HL-60 (cell line): ENCODE data around the gene SKAP2.

Experiments used
- DNase-seq, 2 experiments: peaks; one replicate each; pipeline ENCODE4 v3.0.0-alpha.2; 2010 to 2020; ENCODE audit warnings: low read depth in 1 of 2, low spot score in 1 of 2
- H3K27ac ChIP-seq: fragments of 250-450 bp; sonication (Bioruptor Pico); replicated peaks from 2 replicates; pipeline ENCODE4 v1.5.1; 2020; ENCODE audit warnings: mild to moderate bottlenecking, moderate library complexity
- H3K27me3 ChIP-seq: fragments of 250-450 bp; sonication (Bioruptor Pico); 2 replicates; pipeline ENCODE4 v1.5.1; 2021; ENCODE audit warnings: mild to moderate bottlenecking, moderate library complexity; ENCODE audit not compliant: insufficient read depth, poor library complexity, severe bottlenecking
- H3K4me3 ChIP-seq: replicated peaks from 2 replicates; pipeline ENCODE4 v1.5.1; 2011; ENCODE audit warnings: mild to moderate bottlenecking, control low read depth, low read length; ENCODE audit not compliant: insufficient read depth
- GABPA ChIP-seq: IDR thresholded peaks from 2 replicates; pipeline ENCODE4 v1.6.1; 2012; ENCODE audit warnings: low read depth
- POLR2AphosphoS5 ChIP-seq: IDR thresholded peaks from 2 replicates; pipeline ENCODE4 v1.6.1; 2012; ENCODE audit warnings: low read depth
- SPI1 ChIP-seq: IDR thresholded peaks from 2 replicates; pipeline ENCODE4 v1.6.1; 2012; ENCODE audit warnings: low read depth, mild to moderate bottlenecking, borderline replicate concordance
- TF ChIP-seq, protein P1 (sequence below): IDR thresholded peaks from one replicate; pipeline ENCODE4 v1.5.1; 2011; ENCODE audit warnings: low read length, control low read depth, inconsistent platforms; ENCODE audit not compliant: insufficient read depth
- TF ChIP-seq, protein P2 (sequence below): IDR thresholded peaks from 2 replicates; pipeline ENCODE4 v1.6.1; 2012; ENCODE audit warnings: low read depth; ENCODE audit not compliant: insufficient replicate concordance

Gene SKAP2

GRCh38 chr7:26656735-26657134 lies 207.7 kb downstream of the SKAP2 start:
- Histone ChIP-seq H3K27ac (no peak overlapping the region), H3K4me3 (no peak overlapping the region), H3K27me3 (no peaks in the 10 kb centered on the region)
- TF ChIP-seq POLR2AphosphoS5 (no peak), SPI1 (no peak)
- TF ChIP-seq, protein P1, sequence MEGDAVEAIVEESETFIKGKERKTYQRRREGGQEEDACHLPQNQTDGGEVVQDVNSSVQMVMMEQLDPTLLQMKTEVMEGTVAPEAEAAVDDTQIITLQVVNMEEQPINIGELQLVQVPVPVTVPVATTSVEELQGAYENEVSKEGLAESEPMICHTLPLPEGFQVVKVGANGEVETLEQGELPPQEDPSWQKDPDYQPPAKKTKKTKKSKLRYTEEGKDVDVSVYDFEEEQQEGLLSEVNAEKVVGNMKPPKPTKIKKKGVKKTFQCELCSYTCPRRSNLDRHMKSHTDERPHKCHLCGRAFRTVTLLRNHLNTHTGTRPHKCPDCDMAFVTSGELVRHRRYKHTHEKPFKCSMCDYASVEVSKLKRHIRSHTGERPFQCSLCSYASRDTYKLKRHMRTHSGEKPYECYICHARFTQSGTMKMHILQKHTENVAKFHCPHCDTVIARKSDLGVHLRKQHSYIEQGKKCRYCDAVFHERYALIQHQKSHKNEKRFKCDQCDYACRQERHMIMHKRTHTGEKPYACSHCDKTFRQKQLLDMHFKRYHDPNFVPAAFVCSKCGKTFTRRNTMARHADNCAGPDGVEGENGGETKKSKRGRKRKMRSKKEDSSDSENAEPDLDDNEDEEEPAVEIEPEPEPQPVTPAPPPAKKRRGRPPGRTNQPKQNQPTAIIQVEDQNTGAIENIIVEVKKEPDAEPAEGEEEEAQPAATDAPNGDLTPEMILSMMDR, result no peak
- TF ChIP-seq, protein P2, sequence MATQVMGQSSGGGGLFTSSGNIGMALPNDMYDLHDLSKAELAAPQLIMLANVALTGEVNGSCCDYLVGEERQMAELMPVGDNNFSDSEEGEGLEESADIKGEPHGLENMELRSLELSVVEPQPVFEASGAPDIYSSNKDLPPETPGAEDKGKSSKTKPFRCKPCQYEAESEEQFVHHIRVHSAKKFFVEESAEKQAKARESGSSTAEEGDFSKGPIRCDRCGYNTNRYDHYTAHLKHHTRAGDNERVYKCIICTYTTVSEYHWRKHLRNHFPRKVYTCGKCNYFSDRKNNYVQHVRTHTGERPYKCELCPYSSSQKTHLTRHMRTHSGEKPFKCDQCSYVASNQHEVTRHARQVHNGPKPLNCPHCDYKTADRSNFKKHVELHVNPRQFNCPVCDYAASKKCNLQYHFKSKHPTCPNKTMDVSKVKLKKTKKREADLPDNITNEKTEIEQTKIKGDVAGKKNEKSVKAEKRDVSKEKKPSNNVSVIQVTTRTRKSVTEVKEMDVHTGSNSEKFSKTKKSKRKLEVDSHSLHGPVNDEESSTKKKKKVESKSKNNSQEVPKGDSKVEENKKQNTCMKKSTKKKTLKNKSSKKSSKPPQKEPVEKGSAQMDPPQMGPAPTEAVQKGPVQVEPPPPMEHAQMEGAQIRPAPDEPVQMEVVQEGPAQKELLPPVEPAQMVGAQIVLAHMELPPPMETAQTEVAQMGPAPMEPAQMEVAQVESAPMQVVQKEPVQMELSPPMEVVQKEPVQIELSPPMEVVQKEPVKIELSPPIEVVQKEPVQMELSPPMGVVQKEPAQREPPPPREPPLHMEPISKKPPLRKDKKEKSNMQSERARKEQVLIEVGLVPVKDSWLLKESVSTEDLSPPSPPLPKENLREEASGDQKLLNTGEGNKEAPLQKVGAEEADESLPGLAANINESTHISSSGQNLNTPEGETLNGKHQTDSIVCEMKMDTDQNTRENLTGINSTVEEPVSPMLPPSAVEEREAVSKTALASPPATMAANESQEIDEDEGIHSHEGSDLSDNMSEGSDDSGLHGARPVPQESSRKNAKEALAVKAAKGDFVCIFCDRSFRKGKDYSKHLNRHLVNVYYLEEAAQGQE, result no peak
- no peak for DNase-seq

GRCh38 chr7:26655781-26656180 lies 208.6 kb downstream of the SKAP2 start:
- DNase-seq, result no peak
- no peak overlapping the region for H3K4me3 ChIP-seq
- H3K27me3 ChIP-seq, result no peaks in the 10 kb centered on the region
- H3K27ac ChIP-seq, result no peak overlapping the region
- no peak for TF ChIP-seq POLR2AphosphoS5
- no peak for TF ChIP-seq GABPA
- no peak for TF ChIP-seq SPI1
- TF ChIP-seq, protein P1, result no peak
- TF ChIP-seq, protein P2, result no peak

DNA sequence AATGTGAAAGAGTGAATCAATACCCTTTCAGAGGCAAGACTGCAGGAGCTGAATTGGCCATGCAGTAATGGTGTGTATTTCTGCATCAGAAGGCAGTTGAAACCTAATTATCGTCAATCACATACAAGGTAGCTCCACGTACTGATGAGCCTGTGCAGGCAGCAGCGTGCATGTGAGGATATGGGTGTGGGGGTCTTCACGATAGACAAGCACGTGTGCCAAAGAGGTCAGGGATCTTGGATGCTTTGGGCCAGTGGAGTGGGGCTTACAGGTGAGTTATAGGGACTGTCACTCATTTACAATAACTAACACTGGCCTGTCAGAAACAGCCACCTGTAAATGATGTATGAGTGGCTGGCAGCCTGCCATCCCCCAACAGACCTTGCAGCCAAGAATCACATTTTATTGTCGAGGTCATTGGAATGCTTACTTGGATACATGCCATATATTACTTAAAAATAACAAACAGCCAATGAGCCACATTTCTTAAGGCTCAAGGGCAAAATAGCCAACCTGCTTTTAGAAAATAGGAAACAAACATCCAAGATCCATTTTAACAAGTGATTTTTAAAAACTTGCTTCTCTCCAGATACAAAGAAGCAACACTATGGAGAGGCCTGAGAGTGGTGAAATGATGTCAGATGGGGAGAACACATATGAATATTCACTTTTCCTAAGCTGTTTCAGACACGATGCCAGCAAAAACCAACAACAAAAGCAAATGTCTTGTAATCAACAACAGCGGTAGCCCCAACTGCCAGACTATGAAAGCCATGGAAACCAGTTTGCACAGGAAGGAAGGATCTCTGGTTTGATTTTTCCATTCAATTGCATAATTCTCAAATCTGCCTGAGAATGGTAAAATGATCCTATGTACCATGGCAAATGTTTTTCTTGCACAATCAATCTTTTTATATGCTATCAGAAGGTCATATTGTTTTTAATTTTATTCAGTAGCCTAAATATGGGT lies 210.7 kb downstream of the SKAP2 start:
- no peak for DNase-seq
- H3K27me3 ChIP-seq, result no peaks in the 10 kb centered on the region

More for the DNA sequence above, 210.7 kb downstream of the SKAP2 start:
- Histone ChIP-seq H3K4me3 (no peak overlapping the region), H3K27ac (no peak overlapping the region)
- TF ChIP-seq, protein P2, result no peak
- TF ChIP-seq POLR2AphosphoS5, result no peak
- TF ChIP-seq GABPA, result no peak
- no peak for TF ChIP-seq SPI1
- TF ChIP-seq, protein P1, result no peak
